IgD-negative memory B cell (primary cell): ENCODE data around the gene TIGIT. TPM values are rescaled to one million over a fixed set of nuclear protein-coding genes. Genes with fewer than 3 reads are reported as not detected.
"Not testable (repeated sequence)": the region's sequence is repeated elsewhere in the genome, so short reads cannot be mapped to it uniquely, and the experiment has no call there.

Experiments used
- H3K27ac Mint-ChIP-seq, 3 donors: one replicate each; pipeline ENCODE4 v1.8.0; 2020 to 2022; ENCODE audit warnings: mild to moderate bottlenecking in 3 of 3, mixed read lengths in 3 of 3, moderate library complexity in 1 of 3
- H3K27me3 Mint-ChIP-seq: one replicate; pipeline ENCODE4 v1.8.0; 2021; ENCODE audit warnings: mixed read lengths
- H3K36me3 Mint-ChIP-seq: one replicate; pipeline ENCODE4 v1.8.0; 2020; ENCODE audit warnings: mild to moderate bottlenecking, mixed read lengths
- H3K4me1 Mint-ChIP-seq, 3 donors: one replicate each; pipeline ENCODE4 v1.8.0; 2020 to 2022; ENCODE audit warnings: mixed read lengths in 3 of 3, mild to moderate bottlenecking in 1 of 3
- H3K4me3 Mint-ChIP-seq, 4 donors: one replicate each; pipeline ENCODE4 v1.8.0; 2020 to 2022; ENCODE audit warnings: mild to moderate bottlenecking in 4 of 4, mixed read lengths in 4 of 4, moderate library complexity in 3 of 4
- H3K9me3 Mint-ChIP-seq, 3 donors: one replicate each; pipeline ENCODE4 v1.8.0; 2020 to 2021; ENCODE audit warnings: mixed read lengths in 3 of 3, mild to moderate bottlenecking in 1 of 3
- polyA plus RNA-seq: library from polyadenylated mRNA; unstranded; fragments of 300-500 nt; fragmentation: Illumina TruSeq; gene quantifications from one replicate; pipeline ENCODE4 v1.2.3, GENCODE V29; 2021

TIGIT gene
- polyA plus RNA-seq: 0.86 TPM

GRCh38 chr3:114293838-114294535 is at the start of gene TIGIT:
Gene TIGIT (plus strand): TSS chr3:114294028. CDS start chr3:114294062, 34 bp downstream.
- H3K4me1 Mint-ChIP-seq: peaks cover 17 to 26% (median 20%) of the 10 kb centered on the region in 3 donors
- no peaks in the 10 kb centered on the region for H3K27me3 Mint-ChIP-seq
- no peaks in the 10 kb centered on the region for H3K36me3 Mint-ChIP-seq
- peak within 1 kb of the TSS; percentile 39 to 99 (median 95) for H3K27ac Mint-ChIP-seq
- peak within 1 kb of the TSS in 1 of 4 donors; percentile 7 for H3K4me3 Mint-ChIP-seq
- no peaks in the 10 kb centered on the region for H3K9me3 Mint-ChIP-seq

GRCh38 chr3:114252954-114253353 is 40.9 kb upstream of the TIGIT start:
- H3K27me3 Mint-ChIP-seq: no peaks in the 10 kb centered on the region
- peaks cover 0 to 1% (median 0%) of the 10 kb centered on the region in 3 donors for H3K4me1 Mint-ChIP-seq
- H3K36me3 Mint-ChIP-seq: peaks cover 5% of the 10 kb centered on the region
- H3K27ac Mint-ChIP-seq: peak overlapping the region in 1 of 3 donors; percentile 9
- H3K4me3 Mint-ChIP-seq: no peak overlapping the region
- H3K9me3 Mint-ChIP-seq: peaks cover 2 to 10% (median 4%) of the 10 kb centered on the region in 3 donors

GRCh38 chr3:114253505-114253904 is 40.3 kb upstream of the TIGIT start:
- peaks cover 2 to 10% (median 4%) of the 10 kb centered on the region in 3 donors for H3K9me3 Mint-ChIP-seq
- H3K27ac Mint-ChIP-seq: peak overlapping the region in 1 of 3 donors; percentile 9

GRCh38 chr3:114259566-114259965 is 34.3 kb upstream of the TIGIT start:
- peaks cover 2% of the 10 kb centered on the region for H3K36me3 Mint-ChIP-seq

More at GRCh38 chr3:114253505-114253904, 40.3 kb upstream of the TIGIT start:
- Mint-ChIP-seq H3K4me1 (peaks cover 0 to 1% (median 0%) of the 10 kb centered on the region in 3 donors), H3K36me3 (peaks cover 6% of the 10 kb centered on the region), H3K4me3 (peak overlapping the region in 1 of 4 donors; percentile 40), H3K27me3 (no peaks in the 10 kb centered on the region)

GRCh38 chr3:114260152-114260551 is 33.7 kb upstream of the TIGIT start:
- Mint-ChIP-seq H3K27ac (no peak overlapping the region), H3K4me3 (no peak overlapping the region), H3K9me3 (peaks cover 4 to 15% (median 6%) of the 10 kb centered on the region in 3 donors), H3K27me3 (no peaks in the 10 kb centered on the region), H3K4me1 (peaks cover 0 to 1% (median 0%) of the 10 kb centered on the region in 3 donors), H3K36me3 (peaks cover 2% of the 10 kb centered on the region)

More at GRCh38 chr3:114259566-114259965, 34.3 kb upstream of the TIGIT start:
- Mint-ChIP-seq H3K27me3 (no peaks in the 10 kb centered on the region), H3K4me1 (peaks cover 0 to 1% (median 0%) of the 10 kb centered on the region in 3 donors), H3K4me3 (no peak overlapping the region), H3K27ac (no peak overlapping the region), H3K9me3 (peaks cover 3 to 15% (median 4%) of the 10 kb centered on the region in 3 donors)

GRCh38 chr3:114270019-114270418 is 23.8 kb upstream of the TIGIT start:
- Mint-ChIP-seq H3K36me3 (peaks cover 10% of the 10 kb centered on the region), H3K9me3 (peaks cover 9 to 23% (median 10%) of the 10 kb centered on the region in 3 donors), H3K27me3 (no peaks in the 10 kb centered on the region), H3K4me1 (no peaks in the 10 kb centered on the region), H3K27ac (no peak overlapping the region), H3K4me3 (no peak overlapping the region)

- Mint-ChIP-seq H3K27me3 (no peaks in the 10 kb centered on the region), H3K4me1 (no peaks in the 10 kb centered on the region), H3K27ac (no peak overlapping the region), H3K9me3 (peaks cover 6 to 23% (median 9%) of the 10 kb centered on the region in 3 donors), H3K36me3 (peaks cover 11% of the 10 kb centered on the region), H3K4me3 (no peak overlapping the region)
Measured at GRCh38 chr3:114272271-114272670, 21.6 kb upstream of the TIGIT start.

GRCh38 chr3:114274929-114275328 is 18.9 kb upstream of the TIGIT start:
- peaks cover 7% of the 10 kb centered on the region for H3K36me3 Mint-ChIP-seq
- peaks cover 2 to 3% (median 2%) of the 10 kb centered on the region in 3 donors for H3K9me3 Mint-ChIP-seq
- H3K4me3 Mint-ChIP-seq: no peak overlapping the region
- H3K27ac Mint-ChIP-seq: no peak overlapping the region
- no peaks in the 10 kb centered on the region for H3K4me1 Mint-ChIP-seq
- H3K27me3 Mint-ChIP-seq: no peaks in the 10 kb centered on the region

- not testable (repeated sequence) for H3K36me3 Mint-ChIP-seq, H3K4me3 Mint-ChIP-seq, H3K27ac Mint-ChIP-seq, H3K27me3 Mint-ChIP-seq, H3K9me3 Mint-ChIP-seq, H3K4me1 Mint-ChIP-seq
Measured at GRCh38 chr3:114276856-114277255, 17.0 kb upstream of the TIGIT start.

GRCh38 chr3:114284644-114285043 is 9.2 kb upstream of the TIGIT start:
- H3K4me1 Mint-ChIP-seq: peaks cover 9 to 17% (median 10%) of the 10 kb centered on the region in 3 donors
- no peak overlapping the region for H3K4me3 Mint-ChIP-seq
- no peak overlapping the region for H3K27ac Mint-ChIP-seq

GRCh38 chr3:114285648-114286230 is 8.1 kb upstream of the TIGIT start:
- Mint-ChIP-seq H3K36me3 (no peaks in the 10 kb centered on the region), H3K27ac (peak overlapping the region in 2 of 3 donors; percentile 65 to 81), H3K9me3 (no peaks in the 10 kb centered on the region), H3K27me3 (no peaks in the 10 kb centered on the region), H3K4me1 (peaks cover 10 to 18% (median 13%) of the 10 kb centered on the region in 3 donors), H3K4me3 (peak overlapping the region; percentile 10 to 86 (median 76))

More at GRCh38 chr3:114284644-114285043, 9.2 kb upstream of the TIGIT start:
- H3K27me3 Mint-ChIP-seq: no peaks in the 10 kb centered on the region
- H3K9me3 Mint-ChIP-seq: no peaks in the 10 kb centered on the region
- H3K36me3 Mint-ChIP-seq: no peaks in the 10 kb centered on the region

GRCh38 chr3:114286266-114286665 is 7.6 kb upstream of the TIGIT start:
- peaks cover 14 to 23% (median 18%) of the 10 kb centered on the region in 3 donors for H3K4me1 Mint-ChIP-seq
- H3K27ac Mint-ChIP-seq: peak overlapping the region in 2 of 3 donors; percentile 65 to 81
- H3K27me3 Mint-ChIP-seq: no peaks in the 10 kb centered on the region
- no peaks in the 10 kb centered on the region for H3K9me3 Mint-ChIP-seq
- H3K36me3 Mint-ChIP-seq: no peaks in the 10 kb centered on the region
- peak overlapping the region; percentile 10 to 86 (median 76) for H3K4me3 Mint-ChIP-seq

- H3K36me3 Mint-ChIP-seq: no peaks in the 10 kb centered on the region
- peak overlapping the region; percentile 67 to 91 (median 81) for H3K4me3 Mint-ChIP-seq
- peak overlapping the region; percentile 95 to 99 (median 98) for H3K27ac Mint-ChIP-seq
- H3K4me1 Mint-ChIP-seq: peaks cover 19 to 36% (median 22%) of the 10 kb centered on the region in 3 donors
- no peaks in the 10 kb centered on the region for H3K9me3 Mint-ChIP-seq
- H3K27me3 Mint-ChIP-seq: no peaks in the 10 kb centered on the region
Measured at GRCh38 chr3:114290911-114291901, 2.6 kb upstream of the TIGIT start.

GRCh38 chr3:114294940-114295480 is 1.2 kb downstream of the TIGIT start:
- Mint-ChIP-seq H3K27me3 (no peaks in the 10 kb centered on the region), H3K9me3 (no peaks in the 10 kb centered on the region), H3K4me3 (no peak overlapping the region), H3K36me3 (no peaks in the 10 kb centered on the region), H3K27ac (peak overlapping the region in 1 of 3 donors; percentile 87), H3K4me1 (peaks cover 24 to 28% (median 25%) of the 10 kb centered on the region in 3 donors)
